Hepatocyte (in vitro differentiated cells): Measurements from ENCODE around the gene TMCC1. TPM values are rescaled to one million over a fixed set of nuclear protein-coding genes. Genes with fewer than 3 reads are reported as not detected.

Experiments
- DNase-seq: peaks from one replicate; pipeline ENCODE4 v3.0.0-alpha.2; 2016; ENCODE audit warnings: low spot score
- H2AFZ ChIP-seq: fragments of 200-600 bp; sonication (generic); 2 replicates; pipeline ENCODE4 v1.6.0; 2016; ENCODE audit warnings: antibody characterized with exemption, mild to moderate bottlenecking
- H3K27ac ChIP-seq: fragments of 200-600 bp; sonication (generic); 2 replicates; pipeline ENCODE4 v1.5.1; 2016; ENCODE audit warnings: mild to moderate bottlenecking
- H3K27me3 ChIP-seq: fragments of 200-600 bp; sonication (generic); 2 replicates; pipeline ENCODE4 v1.6.1; 2016
- H3K36me3 ChIP-seq: fragments of 200-600 bp; sonication (generic); replicated peaks from 2 replicates; pipeline ENCODE4 v1.5.1; 2016; ENCODE audit warnings: low read depth; ENCODE audit not compliant: insufficient read depth
- H3K4me1 ChIP-seq: fragments of 200-600 bp; sonication (generic); 2 replicates; pipeline ENCODE4 v1.5.1; 2016; ENCODE audit warnings: mild to moderate bottlenecking, moderate library complexity; ENCODE audit not compliant: insufficient read depth
- H3K4me2 ChIP-seq: fragments of 200-600 bp; sonication (generic); 2 replicates; pipeline ENCODE4 v1.6.0; 2016
- H3K4me3 ChIP-seq: fragments of 200-600 bp; sonication (generic); 2 replicates; pipeline ENCODE4 v1.5.1; 2016; ENCODE audit warnings: mild to moderate bottlenecking
- H3K79me2 ChIP-seq: fragments of 200-600 bp; sonication (generic); 2 replicates; pipeline ENCODE4 v1.6.0; 2017; ENCODE audit warnings: mild to moderate bottlenecking
- H3K9me2 ChIP-seq: fragments of 200-600 bp; sonication (generic); replicated peaks from 2 replicates; pipeline ENCODE4 v1.6.0; 2017; ENCODE audit warnings: mild to moderate bottlenecking; ENCODE audit not compliant: insufficient read depth
- H3K9me3 ChIP-seq: fragments of 200-600 bp; sonication (generic); 2 replicates; pipeline ENCODE4 v1.5.1; 2016; ENCODE audit warnings: low read depth, mild to moderate bottlenecking
- H4K20me1 ChIP-seq: fragments of 200-600 bp; sonication (generic); 2 replicates; pipeline ENCODE4 v1.6.0; 2016; ENCODE audit warnings: mild to moderate bottlenecking; ENCODE audit not compliant: insufficient read depth, poor library complexity, severe bottlenecking
- CTCF ChIP-seq: fragments of 200-600 bp; sonication (generic); IDR thresholded peaks from 2 replicates; pipeline ENCODE4 v1.5.1; 2016; ENCODE audit warnings: antibody characterized with exemption, mild to moderate bottlenecking; ENCODE audit not compliant: poor library complexity
- EZH2 ChIP-seq: fragments of 200-600 bp; sonication (generic); IDR thresholded peaks from 2 replicates; pipeline ENCODE4 v1.6.1; 2016; ENCODE audit warnings: antibody characterized with exemption, mild to moderate bottlenecking, borderline replicate concordance
- EZH2phosphoT487 ChIP-seq: fragments of 200-600 bp; sonication (generic); IDR thresholded peaks from one replicate; pipeline ENCODE4 v1.6.1; 2018; ENCODE audit warnings: antibody characterized with exemption, mild to moderate bottlenecking, low read depth, moderate library complexity; ENCODE audit not compliant: unreplicated experiment, severe bottlenecking
- WGBS: methylation state at CpG from one replicate; pipeline ENCODE4 v1.1.6; 2016; ENCODE audit warnings: low lambda C conversion rate; ENCODE audit errors: missing lambda C conversion rate; 5-methylcytosine and 5-hydroxymethylcytosine counted together
- polyA plus RNA-seq: library from polyadenylated mRNA; unstranded; fragments of >200 nt; fragmentation: Nextera tagmentation; extraction: Ambion mirVana; gene quantifications from 2 replicates; pipeline ENCODE4 v1.2.1, GENCODE V29; 2016
- total RNA-seq: library from RNA; depleted of rRNA; stranded (reverse); fragments of >200 nt; gene quantifications from 2 replicates; pipeline ENCODE4 v1.2.3, GENCODE V29; 2014

TMCC1 gene
- total and polyA plus RNA-seq, 2 experiments from 2014 or later = 7.0 to 17.3 TPM

GRCh38 chr3:129654131-129654530 lies 239.4 kb downstream of the TMCC1 start:
- no peak for DNase-seq
- Histone ChIP-seq H3K27ac (no peak overlapping the region), H4K20me1 (no peaks in the 10 kb centered on the region), H3K9me3 (no peaks in the 10 kb centered on the region), H3K27me3 (no peaks in the 10 kb centered on the region), H3K79me2 (peaks cover 16% of the 10 kb centered on the region), H3K36me3 (no peaks in the 10 kb centered on the region), H3K9me2 (no peaks in the 10 kb centered on the region), H3K4me1 (peaks cover 19% of the 10 kb centered on the region), H3K4me3 (no peak overlapping the region), H2AFZ (no peak overlapping the region), H3K4me2 (no peak overlapping the region)
- TF ChIP-seq EZH2phosphoT487 (no peak), EZH2 (no peak), CTCF (no peak)
- WGBS = 100% methylated on average over 1 of the region's 1 CpG

- no peak overlapping the region for H3K4me2 ChIP-seq
- no peaks in the 10 kb centered on the region for H3K27me3 ChIP-seq
- H3K79me2 ChIP-seq = peaks cover 16% of the 10 kb centered on the region
- TF ChIP-seq CTCF (no peak), EZH2 (no peak), EZH2phosphoT487 (no peak)
- no peak overlapping the region for H2AFZ ChIP-seq
- no peaks in the 10 kb centered on the region for H3K9me3 ChIP-seq
- H4K20me1 ChIP-seq = no peaks in the 10 kb centered on the region
- H3K4me1 ChIP-seq = peaks cover 19% of the 10 kb centered on the region
- no peak for DNase-seq
- H3K36me3 ChIP-seq = no peaks in the 10 kb centered on the region
- H3K27ac ChIP-seq = no peak overlapping the region
- H3K4me3 ChIP-seq = no peak overlapping the region
- WGBS = 86% methylated on average over 1 of the region's 1 CpG
- H3K9me2 ChIP-seq = no peaks in the 10 kb centered on the region
Measured at GRCh38 chr3:129653019-129653418, 240.5 kb downstream of the TMCC1 start.

GRCh38 chr3:129651435-129652202 lies 241.9 kb downstream of the TMCC1 start:
- WGBS = 81% methylated on average over 8 of the region's 8 CpGs
- Histone ChIP-seq H2AFZ (no peak overlapping the region), H3K79me2 (peaks cover 13% of the 10 kb centered on the region), H4K20me1 (no peaks in the 10 kb centered on the region), H3K4me3 (no peak overlapping the region), H3K36me3 (no peaks in the 10 kb centered on the region), H3K4me2 (no peak overlapping the region), H3K9me3 (no peaks in the 10 kb centered on the region), H3K9me2 (no peaks in the 10 kb centered on the region), H3K27me3 (no peaks in the 10 kb centered on the region), H3K27ac (no peak overlapping the region), H3K4me1 (peaks cover 6% of the 10 kb centered on the region)
- TF ChIP-seq EZH2 (no peak), EZH2phosphoT487 (no peak)
- DNase-seq = no peak

- H3K9me2 ChIP-seq = no peaks in the 10 kb centered on the region
- no peaks in the 10 kb centered on the region for H4K20me1 ChIP-seq
- H3K27ac ChIP-seq = no peak overlapping the region
- H3K4me3 ChIP-seq = no peak overlapping the region
- H3K79me2 ChIP-seq = peaks cover 7% of the 10 kb centered on the region
- no peak overlapping the region for H3K4me2 ChIP-seq
- no peaks in the 10 kb centered on the region for H3K27me3 ChIP-seq
- 25% methylated on average over 7 of the region's 7 CpGs for WGBS
- H2AFZ ChIP-seq = no peak overlapping the region
- no peaks in the 10 kb centered on the region for H3K9me3 ChIP-seq
- peaks cover 6% of the 10 kb centered on the region for H3K4me1 ChIP-seq
- H3K36me3 ChIP-seq = no peaks in the 10 kb centered on the region
- TF ChIP-seq EZH2 = no peak
- TF ChIP-seq CTCF = peak; percentile 80
- peak; percentile 77 for DNase-seq
Measured at GRCh38 chr3:129650256-129650872, 243.1 kb downstream of the TMCC1 start.
